Measurements from ENCODE around the gene MARS1.
"Not testable (repeated sequence)": the region's sequence is repeated elsewhere in the genome, so short reads cannot be mapped to it uniquely, and the experiment has no call there.

Gene MARS1

GRCh38 chr12:57498571-57498970, 10.7 kb downstream of the MARS1 start:
- no peak for TF ChIP-seq CTCF (IDR thresholded peaks at IDR 0.05; ENCODE audit: low read length)
- TF ChIP-seq EZH2phosphoT487 (IDR thresholded peaks at IDR 0.05; ENCODE audit: low read length): no peak
- TF ChIP-seq EZH2 (optimal IDR thresholded peaks at IDR 0.05; ENCODE audit: low read depth, low read length): no peak
- H3K36me3 ChIP-seq (replicated peaks; ENCODE audit: insufficient read depth, low read length): peaks cover 14% of the 10 kb centered on the region

GRCh38 chr12:57500213-57500612, 12.3 kb downstream of the MARS1 start:
- Histone ChIP-seq H3K4me2 (ENCODE audit: low read depth, low read length) (no peak overlapping the region), H3F3A (ENCODE audit: insufficient read depth, low read length) (no peaks in the 10 kb centered on the region), H3K4me3 (ENCODE audit: low read length) (no peak overlapping the region), H2AFZ (ENCODE audit: low read length) (no peak overlapping the region), H3K9me3 (replicated peaks; ENCODE audit: insufficient read depth, low read length) (no peaks in the 10 kb centered on the region), H3K9ac (ENCODE audit: low read length) (no peak overlapping the region), H3K9me2 (replicated peaks; ENCODE audit: insufficient read depth, low read length) (no peaks in the 10 kb centered on the region), H3K27me3 (replicated peaks; ENCODE audit: insufficient read depth, low read length) (no peaks in the 10 kb centered on the region), H3K79me2 (ENCODE audit: low read length) (peaks cover 10% of the 10 kb centered on the region), H4K20me1 (ENCODE audit: insufficient read depth, low read length) (no peaks in the 10 kb centered on the region), H3K27ac (ENCODE audit: low read length) (no peak overlapping the region), H3K36me3 (replicated peaks; ENCODE audit: insufficient read depth, low read length) (peaks cover 14% of the 10 kb centered on the region), H3K4me1 (ENCODE audit: low read length) (no peaks in the 10 kb centered on the region)
- no peak for DNase-seq
- no peak for TF ChIP-seq CTCF (IDR thresholded peaks at IDR 0.05; ENCODE audit: low read length)
- no peak for TF ChIP-seq EZH2 (optimal IDR thresholded peaks at IDR 0.05; ENCODE audit: low read depth, low read length)
- no peak for TF ChIP-seq EZH2phosphoT487 (IDR thresholded peaks at IDR 0.05; ENCODE audit: low read length)

More at GRCh38 chr12:57498571-57498970, 10.7 kb downstream of the MARS1 start:
- H2AFZ ChIP-seq (ENCODE audit: low read length): no peak overlapping the region
- H3K27me3 ChIP-seq (replicated peaks; ENCODE audit: insufficient read depth, low read length): no peaks in the 10 kb centered on the region
- no peaks in the 10 kb centered on the region for H3F3A ChIP-seq (ENCODE audit: insufficient read depth, low read length)
- no peaks in the 10 kb centered on the region for H4K20me1 ChIP-seq (ENCODE audit: insufficient read depth, low read length)
- no peaks in the 10 kb centered on the region for H3K9me3 ChIP-seq (replicated peaks; ENCODE audit: insufficient read depth, low read length)
- no peak overlapping the region for H3K27ac ChIP-seq (ENCODE audit: low read length)
- H3K4me2 ChIP-seq (ENCODE audit: low read depth, low read length): no peak overlapping the region
- no peaks in the 10 kb centered on the region for H3K4me1 ChIP-seq (ENCODE audit: low read length)
- DNase-seq: no peak
- H3K4me3 ChIP-seq (ENCODE audit: low read length): no peak overlapping the region
- H3K9me2 ChIP-seq (replicated peaks; ENCODE audit: insufficient read depth, low read length): no peaks in the 10 kb centered on the region
- peaks cover 10% of the 10 kb centered on the region for H3K79me2 ChIP-seq (ENCODE audit: low read length)
- no peak overlapping the region for H3K9ac ChIP-seq (ENCODE audit: low read length)

- H2AFZ ChIP-seq (ENCODE audit: low read length); H3K27ac ChIP-seq (ENCODE audit: low read length); H4K20me1 ChIP-seq (ENCODE audit: insufficient read depth, low read length); H3K27me3 ChIP-seq (replicated peaks; ENCODE audit: insufficient read depth, low read length); H3K4me3 ChIP-seq (ENCODE audit: low read length); H3K9me2 ChIP-seq (replicated peaks; ENCODE audit: insufficient read depth, low read length); H3K9me3 ChIP-seq (replicated peaks; ENCODE audit: insufficient read depth, low read length); H3K4me1 ChIP-seq (ENCODE audit: low read length); DNase-seq; H3K4me2 ChIP-seq (ENCODE audit: low read depth, low read length); H3K9ac ChIP-seq (ENCODE audit: low read length); H3F3A ChIP-seq (ENCODE audit: insufficient read depth, low read length): not testable (repeated sequence)
- H3K79me2 ChIP-seq (ENCODE audit: low read length): peaks cover 13% of the 10 kb centered on the region
- peaks cover 14% of the 10 kb centered on the region for H3K36me3 ChIP-seq (replicated peaks; ENCODE audit: insufficient read depth, low read length)
These were observed 14.6 kb downstream of the MARS1 start for GRCh38 chr12:57502311-57502969.

GRCh38 chr12:57506541-57506940, 18.7 kb downstream of the MARS1 start:
- not testable (repeated sequence) for H3K4me2 ChIP-seq (ENCODE audit: low read depth, low read length); DNase-seq; H4K20me1 ChIP-seq (ENCODE audit: insufficient read depth, low read length); H3K4me3 ChIP-seq (ENCODE audit: low read length); H3F3A ChIP-seq (ENCODE audit: insufficient read depth, low read length); H3K9me3 ChIP-seq (replicated peaks; ENCODE audit: insufficient read depth, low read length); H3K27me3 ChIP-seq (replicated peaks; ENCODE audit: insufficient read depth, low read length); H3K4me1 ChIP-seq (ENCODE audit: low read length); H3K36me3 ChIP-seq (replicated peaks; ENCODE audit: insufficient read depth, low read length); H3K9me2 ChIP-seq (replicated peaks; ENCODE audit: insufficient read depth, low read length); H3K9ac ChIP-seq (ENCODE audit: low read length); H3K27ac ChIP-seq (ENCODE audit: low read length); H2AFZ ChIP-seq (ENCODE audit: low read length)
- H3K79me2 ChIP-seq (ENCODE audit: low read length): 0 out of 2 replicates have a peak, but pooled peaks cover 11% of the 10 kb centered on the region

GRCh38 chr12:57507796-57508195, 19.9 kb downstream of the MARS1 start:
- peaks cover 13% of the 10 kb centered on the region; the same call in 1 of the 2 replicates for H3K79me2 ChIP-seq (ENCODE audit: low read length)
- not testable (repeated sequence) for H3K4me2 ChIP-seq (ENCODE audit: low read depth, low read length); H3K9ac ChIP-seq (ENCODE audit: low read length); H3F3A ChIP-seq (ENCODE audit: insufficient read depth, low read length); H3K27ac ChIP-seq (ENCODE audit: low read length); H2AFZ ChIP-seq (ENCODE audit: low read length); DNase-seq; H3K36me3 ChIP-seq (replicated peaks; ENCODE audit: insufficient read depth, low read length); H3K4me1 ChIP-seq (ENCODE audit: low read length); H3K9me3 ChIP-seq (replicated peaks; ENCODE audit: insufficient read depth, low read length); H3K4me3 ChIP-seq (ENCODE audit: low read length); H4K20me1 ChIP-seq (ENCODE audit: insufficient read depth, low read length); H3K27me3 ChIP-seq (replicated peaks; ENCODE audit: insufficient read depth, low read length); H3K9me2 ChIP-seq (replicated peaks; ENCODE audit: insufficient read depth, low read length)
